ENCODE results near the gene PTPRN. TPM values are rescaled to one million over a fixed set of nuclear protein-coding genes. Genes with fewer than 3 reads are reported as not detected.

The PTPRN gene
- total and polyA plus RNA-seq, 2 donors (not counting 3 experiments of a cell fraction or from before 2014, with no cell fraction given): not detected

DNA sequence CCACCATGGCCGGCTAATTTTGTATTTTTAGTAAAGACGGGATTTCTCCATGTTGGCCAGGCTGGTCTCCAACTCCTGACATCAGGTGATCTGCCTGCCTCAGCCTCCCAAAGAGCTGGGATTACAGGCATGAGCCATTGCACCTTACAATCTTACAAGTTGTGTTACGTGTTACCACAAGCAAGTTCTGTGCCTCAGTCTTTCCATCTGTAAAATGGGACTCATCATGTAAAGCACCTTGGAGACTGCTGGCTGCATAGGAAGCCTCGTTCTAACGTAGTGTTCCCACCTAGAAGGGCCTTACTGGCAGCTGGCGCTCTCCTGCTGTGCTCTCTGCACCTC, 20.0 kb downstream of the PTPRN start:
- H3K79me2 ChIP-seq (ENCODE audit: control insufficient read depth, insufficient read depth, low read length): no peaks in the 10 kb centered on the region
- H3K9ac ChIP-seq (replicated peaks; ENCODE audit: extremely low read depth, insufficient read depth, low read length): no peak overlapping the region
- no peak overlapping the region for H2AFZ ChIP-seq (ENCODE audit: low read depth, low read length)
- H3K36me3 ChIP-seq (ENCODE audit: control insufficient read depth in 2 of 2, extremely low read depth in 1 of 2, insufficient read depth in 2 of 2, low read length in 2 of 2): peaks cover 0 to 9% of the 10 kb centered on the region in 2 experiments
- DNase-seq (ENCODE audit: low read depth, low spot score) (no peak), FAIRE-seq (no peak)
- no TSS peak for BruUV-seq (replicated peaks)
- ChIA-PET POLR2A (no interaction called here), CTCF (interaction anchor here (11.2 kb wide), 1 partner anchor 8 kb away, joined by 253 read pairs; the partner anchor contains the start of gene DNAJB2)
- H3K27ac ChIP-seq (ENCODE audit: insufficient read depth, low read depth, low read length): no peak overlapping the region
- no peaks in the 10 kb centered on the region for H4K20me1 ChIP-seq (replicated peaks; ENCODE audit: control insufficient read depth, extremely low read depth, insufficient read depth, low read length)
- intact Hi-C loops (cut with micrococcal nuclease) (no loop called here), dilution Hi-C loops (cut with MboI; ENCODE audit: extremely low pct_ligation_motif_present, low sequenced_read_pairs) (no loop called here)
- H3K4me2 ChIP-seq (ENCODE audit: insufficient read depth, low read length): no peak overlapping the region
- TF ChIP-seq POLR2AphosphoS5 (IDR thresholded peaks at IDR 0.05; ENCODE audit: insufficient read depth, low read depth, low read length): no peak
- H3K27me3 ChIP-seq (ENCODE audit: control insufficient read depth in 2 of 2, insufficient read depth in 2 of 2, low read length in 2 of 2): peaks cover 0 to 1% of the 10 kb centered on the region in 2 experiments
- peaks cover under 1% of the 10 kb centered on the region for H3K4me1 ChIP-seq (ENCODE audit: control insufficient read depth, extremely low read depth, insufficient read depth, low read length)
- no peaks in the 10 kb centered on the region for H3K9me1 ChIP-seq (replicated peaks; ENCODE audit: control insufficient read depth, extremely low read depth, insufficient read depth, low read length)
- no peak overlapping the region for H3K4me3 ChIP-seq (replicated peaks in 1 of 3; ENCODE audit: insufficient read depth in 1 of 3, low read depth in 1 of 3, low read length in 3 of 3)
- H3K9me3 ChIP-seq (replicated peaks; ENCODE audit: control insufficient read depth, insufficient read depth, low read length): no peaks in the 10 kb centered on the region

- BruUV-seq (replicated peaks): no TSS peak
- H3K4me2 ChIP-seq (ENCODE audit: insufficient read depth, low read length): no peak overlapping the region
- no peaks in the 10 kb centered on the region for H3K4me1 ChIP-seq (ENCODE audit: control insufficient read depth, extremely low read depth, insufficient read depth, low read length)
- intact Hi-C loops (cut with micrococcal nuclease) (no loop called here), dilution Hi-C loops (cut with MboI; ENCODE audit: extremely low pct_ligation_motif_present, low sequenced_read_pairs) (no loop called here)
- no peaks in the 10 kb centered on the region for H4K20me1 ChIP-seq (replicated peaks; ENCODE audit: control insufficient read depth, extremely low read depth, insufficient read depth, low read length)
- H3K36me3 ChIP-seq (ENCODE audit: control insufficient read depth in 2 of 2, extremely low read depth in 1 of 2, insufficient read depth in 2 of 2, low read length in 2 of 2): peaks cover 0 to 17% of the 10 kb centered on the region in 2 experiments
- TF ChIP-seq FOS (IDR thresholded peaks at IDR 0.05; ENCODE audit: borderline replicate concordance, insufficient read depth, low read length) (no peak), MAX (IDR thresholded peaks at IDR 0.05; ENCODE audit: insufficient read depth, insufficient read length) (no peak), POLR2AphosphoS5 (IDR thresholded peaks at IDR 0.05; ENCODE audit: insufficient read depth, low read depth, low read length) (no peak), JUN (IDR thresholded peaks at IDR 0.05; ENCODE audit: borderline replicate concordance, insufficient read depth, insufficient read length, low read depth) (no peak), POLR2A (IDR thresholded peaks at IDR 0.05; ENCODE audit: low read depth, low read length) (no peak), EZH2 (IDR thresholded peaks at IDR 0.05; ENCODE audit: borderline replicate concordance, low read depth, low read length, severe bottlenecking) (no peak), MYC (IDR thresholded peaks at IDR 0.05; ENCODE audit: low read depth, low read length) (no peak), GATA2 (IDR thresholded peaks at IDR 0.05; ENCODE audit: insufficient read depth, insufficient read length, low read depth, low read length) (no peak)
- TF ChIP-seq, protein P1, sequence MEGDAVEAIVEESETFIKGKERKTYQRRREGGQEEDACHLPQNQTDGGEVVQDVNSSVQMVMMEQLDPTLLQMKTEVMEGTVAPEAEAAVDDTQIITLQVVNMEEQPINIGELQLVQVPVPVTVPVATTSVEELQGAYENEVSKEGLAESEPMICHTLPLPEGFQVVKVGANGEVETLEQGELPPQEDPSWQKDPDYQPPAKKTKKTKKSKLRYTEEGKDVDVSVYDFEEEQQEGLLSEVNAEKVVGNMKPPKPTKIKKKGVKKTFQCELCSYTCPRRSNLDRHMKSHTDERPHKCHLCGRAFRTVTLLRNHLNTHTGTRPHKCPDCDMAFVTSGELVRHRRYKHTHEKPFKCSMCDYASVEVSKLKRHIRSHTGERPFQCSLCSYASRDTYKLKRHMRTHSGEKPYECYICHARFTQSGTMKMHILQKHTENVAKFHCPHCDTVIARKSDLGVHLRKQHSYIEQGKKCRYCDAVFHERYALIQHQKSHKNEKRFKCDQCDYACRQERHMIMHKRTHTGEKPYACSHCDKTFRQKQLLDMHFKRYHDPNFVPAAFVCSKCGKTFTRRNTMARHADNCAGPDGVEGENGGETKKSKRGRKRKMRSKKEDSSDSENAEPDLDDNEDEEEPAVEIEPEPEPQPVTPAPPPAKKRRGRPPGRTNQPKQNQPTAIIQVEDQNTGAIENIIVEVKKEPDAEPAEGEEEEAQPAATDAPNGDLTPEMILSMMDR (IDR thresholded peaks at IDR 0.05; ENCODE audit: extremely low read depth in 1 of 2, insufficient read depth in 1 of 2, low read depth in 1 of 2, low read length in 2 of 2): no peak
- no peaks in the 10 kb centered on the region for H3K9me3 ChIP-seq (replicated peaks; ENCODE audit: control insufficient read depth, insufficient read depth, low read length)
- no peak overlapping the region for H3K4me3 ChIP-seq (replicated peaks in 1 of 3; ENCODE audit: insufficient read depth in 1 of 3, low read depth in 1 of 3, low read length in 3 of 3)
- POLR2A ChIA-PET: interaction anchor here (0.7 kb wide), 1 partner anchor 69 kb away, joined by 4 read pairs; the partner anchor contains the start of gene ABCB6
- no peak for DNase-seq (ENCODE audit: low read depth, low spot score)
- no peak overlapping the region for H3K9ac ChIP-seq (replicated peaks; ENCODE audit: extremely low read depth, insufficient read depth, low read length)
- no peak overlapping the region for H3K27ac ChIP-seq (ENCODE audit: insufficient read depth, low read depth, low read length)
- FAIRE-seq: no peak
- no peaks in the 10 kb centered on the region for H3K9me1 ChIP-seq (replicated peaks; ENCODE audit: control insufficient read depth, extremely low read depth, insufficient read depth, low read length)
- peaks cover 0 to 1% of the 10 kb centered on the region in 2 experiments for H3K27me3 ChIP-seq (ENCODE audit: control insufficient read depth in 2 of 2, insufficient read depth in 2 of 2, low read length in 2 of 2)
- H3K79me2 ChIP-seq (ENCODE audit: control insufficient read depth, insufficient read depth, low read length): no peaks in the 10 kb centered on the region
- H2AFZ ChIP-seq (ENCODE audit: low read depth, low read length): no peak overlapping the region
- CTCF ChIA-PET: interaction anchor here (0.7 to 12.6 kb wide), 2 partner anchors 7 to 258 kb away, joined by 3 to 253 read pairs; no protein-coding TSS in a partner anchor
Measured at GRCh38 chr2:219287580-219288265, 21.5 kb downstream of the PTPRN start.

Data from endothelial cell of umbilical vein (primary cell).